ENCODE results near the gene SESN3. TPM values are rescaled to one million over a fixed set of nuclear protein-coding genes. Genes with fewer than 3 reads are reported as not detected.

SESN3 gene
- total and polyA plus RNA-seq, 2 experiments from 2014 or later = 2.9 to 19.2 TPM

DNA sequence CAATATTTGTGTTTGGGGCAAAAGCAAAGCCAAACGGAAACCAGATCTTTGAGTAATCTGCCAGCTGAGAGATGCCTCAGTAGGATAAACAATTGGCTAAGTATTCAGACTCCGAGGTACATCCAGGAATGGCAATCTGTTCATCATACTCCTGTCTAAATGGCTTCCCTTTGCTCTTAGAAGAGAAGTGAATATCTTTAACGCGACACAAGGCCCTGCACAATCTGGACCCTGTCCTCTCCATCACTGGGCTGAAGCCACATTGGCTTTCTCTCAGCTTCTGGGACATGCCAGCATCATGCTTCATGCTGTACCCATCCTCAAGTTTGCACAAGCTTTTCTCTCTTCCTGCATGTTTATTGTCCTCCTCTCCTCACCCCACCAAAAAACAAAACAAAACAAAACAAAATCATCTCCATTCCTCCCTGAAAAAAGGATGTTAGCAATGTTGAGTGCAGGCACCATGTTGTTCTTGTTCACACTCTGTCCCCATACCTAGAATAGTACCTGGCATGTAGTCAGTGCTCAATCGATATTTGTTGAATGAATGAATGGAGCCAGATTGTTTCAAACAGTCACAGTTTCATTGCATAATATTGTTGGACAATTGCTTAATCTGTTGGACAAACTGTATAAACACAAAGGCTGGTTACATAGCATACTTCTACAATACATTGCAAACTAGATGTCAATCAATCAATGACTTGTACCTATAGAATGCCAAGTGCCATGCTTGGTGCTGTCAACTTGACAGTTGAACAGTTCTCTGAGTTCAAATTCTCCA lies 38.2 kb upstream of the SESN3 start:
- H2AFZ ChIP-seq = no peak overlapping the region
- no peaks in the 10 kb centered on the region for H3K9me2 ChIP-seq (ENCODE audit: insufficient read depth)
- H3K27ac ChIP-seq = no peak overlapping the region
- 23 to 34% methylated on average over 5 of the region's 5 CpGs for WGBS, 2 experiments (ENCODE audit: low coverage in 1 of 2, low lambda C conversion rate in 2 of 2, missing lambda C conversion rate in 2 of 2)
- H3K9ac ChIP-seq = no peak overlapping the region
- no peaks in the 10 kb centered on the region for H3F3A ChIP-seq (ENCODE audit: insufficient read depth)
- no peak for DNase-seq
- no peaks in the 10 kb centered on the region for H3K36me3 ChIP-seq (ENCODE audit: low read depth)
- H3K4me3 ChIP-seq = no peak overlapping the region
- no peaks in the 10 kb centered on the region for H4K20me1 ChIP-seq (ENCODE audit: insufficient read depth)
- in situ Hi-C loops (cut with MboI) = no loop called here
- no peaks in the 10 kb centered on the region for H3K9me3 ChIP-seq (ENCODE audit: low read depth)
- no peaks in the 10 kb centered on the region for H3K27me3 ChIP-seq (replicated peaks; ENCODE audit: insufficient read depth)
- no peak for TF ChIP-seq EZH2phosphoT487 (IDR thresholded peaks at IDR 0.05; ENCODE audit: insufficient read depth, low read depth)
- no peak for TF ChIP-seq EZH2 (IDR thresholded peaks at IDR 0.05; ENCODE audit: insufficient read depth, poor library complexity, severe bottlenecking)
- H3K4me2 ChIP-seq (ENCODE audit: unreplicated experiment) = no peak overlapping the region
- H3K79me2 ChIP-seq (ENCODE audit: insufficient read depth) = no peaks in the 10 kb centered on the region
- H3K4me1 ChIP-seq (ENCODE audit: insufficient read depth) = 0 out of 2 replicates have a peak, but pooled peaks cover 4% of the 10 kb centered on the region

DNA sequence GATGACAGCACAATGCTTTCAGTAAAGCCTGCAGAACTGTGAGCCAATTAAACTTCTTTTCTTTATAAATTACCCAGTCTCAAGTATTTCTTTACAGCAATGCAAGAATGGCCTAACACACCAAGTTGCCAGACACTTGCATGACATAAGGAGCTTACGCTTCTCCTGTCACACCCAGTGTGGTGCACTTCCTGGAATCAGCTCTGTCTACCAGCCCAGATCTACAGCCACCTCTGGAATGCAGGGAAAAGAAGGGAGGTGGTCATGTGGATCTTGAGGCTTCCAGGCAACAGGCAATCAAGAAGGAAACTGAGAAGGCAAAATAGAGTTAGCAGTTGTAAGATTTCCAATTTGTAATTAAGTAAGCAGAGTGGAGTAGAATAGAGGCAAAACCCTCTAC lies 37.4 kb upstream of the SESN3 start:
- no peak overlapping the region for H3K27ac ChIP-seq
- H3K4me3 ChIP-seq = no peak overlapping the region
- H3K79me2 ChIP-seq (ENCODE audit: insufficient read depth) = no peaks in the 10 kb centered on the region
- no peaks in the 10 kb centered on the region for H3K27me3 ChIP-seq (replicated peaks; ENCODE audit: insufficient read depth)
- H3F3A ChIP-seq (ENCODE audit: insufficient read depth) = no peaks in the 10 kb centered on the region
- H3K9me3 ChIP-seq (ENCODE audit: low read depth) = no peaks in the 10 kb centered on the region
- H2AFZ ChIP-seq = no peak overlapping the region
- in situ Hi-C loops (cut with MboI) = no loop called here
- H3K4me1 ChIP-seq (ENCODE audit: insufficient read depth) = 0 out of 2 replicates have a peak, but pooled peaks cover 4% of the 10 kb centered on the region
- no peaks in the 10 kb centered on the region for H4K20me1 ChIP-seq (ENCODE audit: insufficient read depth)
- H3K9ac ChIP-seq = no peak overlapping the region
- H3K9me2 ChIP-seq (ENCODE audit: insufficient read depth) = no peaks in the 10 kb centered on the region
- no peaks in the 10 kb centered on the region for H3K36me3 ChIP-seq (ENCODE audit: low read depth)
- WGBS, 2 experiments (ENCODE audit: low coverage in 1 of 2, low lambda C conversion rate in 2 of 2, missing lambda C conversion rate in 2 of 2) = 42 to 57% methylated on average over 1 of the region's 1 CpG
- no peak overlapping the region for H3K4me2 ChIP-seq (ENCODE audit: unreplicated experiment)
- no peak for TF ChIP-seq EZH2phosphoT487 (IDR thresholded peaks at IDR 0.05; ENCODE audit: insufficient read depth, low read depth)
- TF ChIP-seq EZH2 (IDR thresholded peaks at IDR 0.05; ENCODE audit: insufficient read depth, poor library complexity, severe bottlenecking) = no peak
- DNase-seq = no peak

DNA sequence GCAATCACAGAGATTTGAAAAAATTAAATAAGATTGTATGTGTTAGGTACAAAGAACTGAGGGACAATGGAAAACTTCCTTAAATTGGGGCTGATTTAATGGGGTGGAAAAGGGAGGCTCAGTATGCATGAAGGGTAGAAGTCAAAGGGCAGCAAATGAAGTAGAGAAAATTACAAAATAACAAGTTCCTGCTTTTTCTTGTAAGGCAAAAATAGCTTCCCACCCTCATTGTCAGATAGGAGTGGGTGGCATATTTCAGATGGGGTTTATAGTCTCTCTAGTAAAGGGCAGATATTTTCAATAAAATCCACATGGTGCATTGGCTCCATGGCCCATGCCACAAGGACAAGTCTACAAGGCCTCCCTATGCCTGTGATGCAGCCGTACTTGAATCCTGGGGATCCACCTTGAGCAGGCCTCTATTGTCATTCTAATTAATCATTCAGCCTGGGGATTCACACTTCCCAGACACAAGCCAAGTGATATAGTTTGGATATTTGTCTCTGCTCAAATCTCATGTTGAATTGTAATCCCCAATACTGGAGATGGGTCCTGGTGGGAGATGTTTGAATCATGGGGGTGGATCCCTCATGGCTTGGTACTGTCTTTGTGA lies 36.7 kb upstream of the SESN3 start:
- H3K4me3 ChIP-seq = no peak overlapping the region
- no peak for DNase-seq
- H4K20me1 ChIP-seq (ENCODE audit: insufficient read depth) = no peaks in the 10 kb centered on the region
- H3K79me2 ChIP-seq (ENCODE audit: insufficient read depth) = no peaks in the 10 kb centered on the region
- no peaks in the 10 kb centered on the region for H3K9me2 ChIP-seq (ENCODE audit: insufficient read depth)
- 47 to 57% methylated on average over 1 of the region's 1 CpG for WGBS, 2 experiments (ENCODE audit: low coverage in 1 of 2, low lambda C conversion rate in 2 of 2, missing lambda C conversion rate in 2 of 2)
- in situ Hi-C loops (cut with MboI) = no loop called here
- H3K9me3 ChIP-seq (ENCODE audit: low read depth) = no peaks in the 10 kb centered on the region
- no peaks in the 10 kb centered on the region for H3F3A ChIP-seq (ENCODE audit: insufficient read depth)
- H3K27ac ChIP-seq = no peak overlapping the region
- H3K36me3 ChIP-seq (ENCODE audit: low read depth) = no peaks in the 10 kb centered on the region
- 0 out of 2 replicates have a peak, but pooled peaks cover 4% of the 10 kb centered on the region for H3K4me1 ChIP-seq (ENCODE audit: insufficient read depth)
- no peak overlapping the region for H3K9ac ChIP-seq
- TF ChIP-seq EZH2phosphoT487 (IDR thresholded peaks at IDR 0.05; ENCODE audit: insufficient read depth, low read depth) (no peak), EZH2 (IDR thresholded peaks at IDR 0.05; ENCODE audit: insufficient read depth, poor library complexity, severe bottlenecking) (no peak)
- H2AFZ ChIP-seq = no peak overlapping the region
- H3K4me2 ChIP-seq (ENCODE audit: unreplicated experiment) = no peak overlapping the region
- H3K27me3 ChIP-seq (replicated peaks; ENCODE audit: insufficient read depth) = no peaks in the 10 kb centered on the region

DNA sequence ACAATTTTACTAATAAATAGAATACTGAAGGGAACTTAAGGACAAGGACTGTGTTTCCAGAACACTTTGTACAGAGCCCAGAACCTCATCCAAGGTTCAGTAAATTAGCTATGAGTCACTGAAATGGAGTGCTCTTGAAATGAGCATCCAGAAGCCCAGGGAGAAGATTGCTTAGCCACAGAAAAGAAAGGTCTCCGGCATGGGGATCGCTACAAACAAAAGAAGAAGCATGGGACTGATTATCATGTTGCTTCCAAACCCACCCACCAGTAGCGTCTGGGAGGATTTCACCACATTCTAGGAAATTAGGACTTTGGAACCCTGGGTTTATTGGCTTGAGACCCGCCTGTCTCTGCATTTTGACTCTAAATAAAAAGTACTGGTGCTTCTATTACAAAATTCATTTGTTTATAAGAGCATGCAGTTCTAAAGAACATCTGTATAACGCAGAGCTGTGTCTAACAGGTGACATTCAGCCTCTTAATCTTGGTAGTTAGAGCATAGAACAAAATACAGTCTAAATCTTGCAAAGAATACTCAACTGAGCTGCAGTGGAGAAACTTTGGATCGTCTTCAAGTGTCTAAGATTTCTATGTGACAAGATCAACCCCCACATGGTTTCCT lies 35.9 kb upstream of the SESN3 start:
- in situ Hi-C loops (cut with MboI) = no loop called here
- H3F3A ChIP-seq (ENCODE audit: insufficient read depth) = no peaks in the 10 kb centered on the region
- peak overlapping the region; percentile 9 for H3K4me2 ChIP-seq (ENCODE audit: unreplicated experiment)
- H3K4me1 ChIP-seq (ENCODE audit: insufficient read depth) = 0 out of 2 replicates have a peak, but pooled peaks cover 4% of the 10 kb centered on the region
- H3K36me3 ChIP-seq (ENCODE audit: low read depth) = no peaks in the 10 kb centered on the region
- 0 out of 2 replicates have a peak overlapping the region, but pooled peaks have one; percentile 40 for H2AFZ ChIP-seq
- H3K27ac ChIP-seq = no peak overlapping the region
- TF ChIP-seq EZH2phosphoT487 (IDR thresholded peaks at IDR 0.05; ENCODE audit: insufficient read depth, low read depth) (no peak), EZH2 (IDR thresholded peaks at IDR 0.05; ENCODE audit: insufficient read depth, poor library complexity, severe bottlenecking) (no peak)
- no peaks in the 10 kb centered on the region for H3K9me3 ChIP-seq (ENCODE audit: low read depth)
- no peaks in the 10 kb centered on the region for H3K79me2 ChIP-seq (ENCODE audit: insufficient read depth)
- DNase-seq = peak; percentile 65
- H3K4me3 ChIP-seq = peak overlapping the region; percentile 17
- H3K27me3 ChIP-seq (replicated peaks; ENCODE audit: insufficient read depth) = no peaks in the 10 kb centered on the region
- H3K9me2 ChIP-seq (ENCODE audit: insufficient read depth) = no peaks in the 10 kb centered on the region
- H4K20me1 ChIP-seq (ENCODE audit: insufficient read depth) = no peaks in the 10 kb centered on the region
- H3K9ac ChIP-seq = no peak overlapping the region
- WGBS, 2 experiments (ENCODE audit: low coverage in 1 of 2, low lambda C conversion rate in 2 of 2, missing lambda C conversion rate in 2 of 2) = 10% methylated on average over 6 of the region's 6 CpGs

Data from GM23248 (cell line).